HS-27A (cell line): ENCODE data around the gene ARHGEF39.
"Not testable (repeated sequence)": the region's sequence is repeated elsewhere in the genome, so short reads cannot be mapped to it uniquely, and the experiment has no call there.

ENCODE experiments used
- DNase-seq: peaks from one replicate; pipeline ENCODE4 v3.0.0-alpha.2; 2012; ENCODE audit warnings: low read depth, missing footprints

ARHGEF39 gene

GRCh38 chr9:35618325-35618727 is 46.7 kb downstream of the ARHGEF39 start, which contains the start of gene CD72:
Gene CD72, minus strand, starts transcription at chr9:35618413. Its CDS starts 110 bp downstream, at chr9:35618303.
- DNase-seq = no peak

GRCh38 chr9:35617548-35617947 is 47.4 kb downstream of the ARHGEF39 start:
- DNase-seq = no peak

GRCh38 chr9:35616681-35617459 is 48.1 kb downstream of the ARHGEF39 start:
- DNase-seq = no peak

- DNase-seq = no peak
Measured at GRCh38 chr9:35615981-35616680, 48.9 kb downstream of the ARHGEF39 start.

- no peak for DNase-seq
Measured at GRCh38 chr9:35612843-35613242, 52.2 kb downstream of the ARHGEF39 start.

GRCh38 chr9:35612066-35612465 is 52.9 kb downstream of the ARHGEF39 start:
- DNase-seq = not testable (repeated sequence)

- no peak for DNase-seq
Measured at GRCh38 chr9:35611230-35611797, 53.7 kb downstream of the ARHGEF39 start.

- no peak for DNase-seq
Measured at GRCh38 chr9:35609820-35610163, 55.2 kb downstream of the ARHGEF39 start.
